ENCODE results near the gene ANKS1B.

ANKS1B gene

DNA sequence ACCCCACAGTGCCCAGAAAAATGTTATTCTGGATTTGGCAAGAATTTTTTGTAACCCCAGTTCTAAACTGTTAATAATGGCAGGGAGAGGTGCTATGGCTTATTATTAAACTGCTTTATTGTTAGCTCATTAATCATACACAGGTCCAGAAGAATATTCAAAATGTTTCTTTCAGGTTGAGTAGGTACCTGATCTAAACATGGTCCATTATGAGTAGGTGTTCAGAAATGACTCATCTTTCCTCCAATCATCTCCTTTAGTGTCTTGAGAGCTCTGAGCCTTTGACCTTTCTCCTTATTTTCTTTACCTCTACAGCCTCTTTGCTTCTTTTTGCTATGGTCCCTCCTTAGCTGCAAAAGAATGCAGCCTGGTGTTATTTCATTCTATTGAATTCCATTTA, 548.2 kb downstream of the ANKS1B start:
- DNase-seq = no peak

DNA sequence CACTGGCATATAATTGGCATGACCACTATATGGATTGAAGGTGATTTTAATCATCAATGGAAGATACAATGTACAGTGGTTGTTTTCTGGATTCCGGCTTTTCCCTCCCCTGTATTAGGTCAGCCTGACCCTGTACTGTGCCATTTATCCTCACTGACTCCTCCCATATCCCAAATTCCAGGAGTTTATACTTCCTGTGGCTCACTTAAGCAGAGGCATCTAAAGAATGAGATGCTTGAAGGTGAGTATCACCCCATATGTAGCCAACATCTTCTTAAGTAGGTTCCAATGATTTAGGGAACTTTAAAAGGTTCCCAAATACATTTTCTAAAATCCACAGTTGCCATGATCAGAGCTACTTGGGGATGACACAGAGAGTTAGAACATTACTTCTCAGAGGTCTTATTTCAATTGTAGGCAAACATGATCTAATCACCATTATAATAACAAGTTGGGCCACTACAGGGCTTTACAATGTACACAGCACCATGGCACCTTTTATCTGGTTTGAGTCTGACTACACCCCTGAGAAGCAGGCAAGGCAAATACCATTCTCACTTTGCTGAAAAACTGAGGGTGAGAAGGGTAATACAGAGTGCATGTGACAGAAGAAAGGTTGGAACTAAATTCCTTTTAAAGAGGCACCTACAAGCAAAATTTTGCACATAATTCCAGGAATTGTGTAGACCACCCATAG, 549.5 kb downstream of the ANKS1B start:
- no peak for DNase-seq

DNA sequence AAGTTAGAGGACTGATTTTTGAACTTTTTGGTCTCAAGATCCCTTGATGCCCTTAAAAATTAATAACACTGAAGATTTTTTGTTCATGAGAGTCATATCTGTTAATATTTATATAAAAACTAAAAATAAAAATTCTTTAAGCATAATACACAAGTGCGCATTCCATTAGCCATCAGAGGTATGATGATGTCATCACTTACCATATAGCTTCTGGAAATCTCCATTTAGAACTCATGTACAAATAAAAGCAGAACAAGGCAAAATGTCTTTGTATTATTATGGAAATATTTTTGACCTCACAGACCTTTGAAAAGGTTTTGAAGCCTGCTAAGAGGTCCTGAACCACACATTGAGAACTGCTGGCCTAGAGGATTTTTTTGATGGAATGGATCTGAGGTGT, 551.6 kb downstream of the ANKS1B start:
- DNase-seq = no peak

DNA sequence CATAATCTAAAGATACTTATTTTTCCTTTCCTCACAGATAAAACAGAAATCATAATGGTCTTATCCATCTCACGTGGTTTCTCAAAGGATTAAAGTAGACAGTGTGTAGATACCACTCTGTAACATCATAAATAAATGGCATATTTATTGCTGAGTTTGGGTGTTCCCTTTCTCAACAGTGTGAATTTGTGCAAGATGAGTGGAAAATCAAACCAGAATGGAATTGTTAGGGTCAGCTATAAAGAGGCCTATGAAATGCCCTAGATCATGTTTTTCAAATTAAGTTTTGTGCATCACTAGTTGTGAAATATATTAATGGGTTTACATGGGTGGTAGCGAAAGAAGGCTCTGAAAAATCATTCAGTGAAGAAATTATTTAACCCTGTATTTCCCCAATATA, 553.5 kb downstream of the ANKS1B start:
- no peak for DNase-seq

- no peak for DNase-seq
Observed at GRCh38 chr12:99427104-99427503, 557.6 kb downstream of the ANKS1B start.

GRCh38 chr12:99418379-99418778, 566.4 kb downstream of the ANKS1B start:
- DNase-seq = no peak

DNA sequence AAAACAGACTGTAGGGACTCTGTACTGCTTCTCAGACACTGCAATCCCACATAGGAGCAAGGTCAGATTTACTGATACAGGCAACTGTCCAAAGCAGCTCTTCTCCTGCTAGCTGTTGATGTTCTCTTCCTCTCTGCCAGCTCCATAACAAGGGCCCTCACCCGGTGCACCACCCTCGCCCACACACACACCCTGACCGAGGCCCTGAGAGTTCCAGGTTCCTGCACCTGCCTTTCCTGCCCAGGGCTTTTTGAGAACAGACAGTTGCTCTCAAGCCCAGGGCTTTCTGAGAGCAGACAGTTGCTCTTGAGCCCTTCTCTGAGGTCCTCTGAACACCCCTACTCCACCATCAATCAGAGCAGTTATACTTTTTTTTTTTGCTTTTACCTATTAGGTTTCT, 571.0 kb downstream of the ANKS1B start:
- DNase-seq = no peak

- no peak for DNase-seq
Observed at GRCh38 chr12:99393763-99394162, 591.0 kb downstream of the ANKS1B start.

DNA sequence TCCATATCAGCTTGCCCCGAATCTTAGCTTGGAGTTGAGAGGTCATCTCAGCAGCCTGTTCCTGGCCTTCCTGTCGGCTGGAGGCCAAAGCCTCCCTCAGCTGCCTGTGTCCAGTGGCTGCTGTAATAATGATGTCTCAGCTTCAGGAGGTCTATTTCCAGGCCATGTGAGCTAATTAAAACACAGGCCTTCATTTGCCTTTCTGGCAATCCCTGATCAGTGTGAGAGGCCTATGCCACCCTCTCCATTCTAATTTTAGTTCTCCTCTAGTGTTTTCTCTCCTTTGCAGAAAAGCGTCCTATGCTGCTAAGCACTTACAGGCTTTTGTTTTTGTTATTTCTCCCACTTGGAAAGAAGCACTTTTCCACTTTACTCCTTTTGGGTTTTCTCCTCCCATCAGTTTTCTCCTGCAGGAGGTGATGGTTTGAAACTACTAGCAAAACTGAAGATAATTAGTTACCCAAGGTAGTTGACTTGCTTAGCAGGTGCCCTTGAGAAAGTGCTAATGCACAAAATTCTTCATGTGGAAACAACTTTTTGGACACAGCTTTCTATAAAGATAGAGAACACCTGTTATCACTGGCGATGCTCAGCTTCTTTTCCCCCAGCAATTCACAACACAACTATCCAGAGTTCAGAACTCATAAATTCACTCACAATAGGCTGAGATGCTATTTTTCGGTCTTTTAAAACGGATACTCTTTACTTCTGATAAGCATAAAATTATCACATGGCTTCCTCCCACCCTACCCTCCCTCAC, 592.5 kb downstream of the ANKS1B start:
- no peak for DNase-seq

GRCh38 chr12:99390707-99391106, 594.0 kb downstream of the ANKS1B start:
- no peak for DNase-seq

DNA sequence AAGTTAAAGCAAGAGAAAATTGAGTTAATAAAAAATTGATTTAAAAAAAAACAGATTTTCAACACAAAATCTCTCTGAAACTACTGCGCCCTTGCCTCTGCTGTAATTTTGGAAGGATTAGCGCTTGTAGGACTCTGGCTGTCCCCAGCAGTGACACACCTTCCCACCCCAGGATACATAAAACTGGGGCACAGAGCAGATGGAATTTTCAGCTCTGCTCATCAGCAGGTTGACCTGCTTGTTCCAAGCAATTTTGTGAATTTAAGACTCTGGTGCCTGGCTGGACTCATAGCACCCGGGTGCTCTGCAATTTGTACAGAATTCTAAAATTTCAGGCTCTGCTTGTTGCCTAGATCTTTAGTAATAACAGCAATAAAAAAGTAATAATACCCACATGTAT, 595.0 kb downstream of the ANKS1B start:
- DNase-seq = no peak

GRCh38 chr12:99388671-99389195, 596.0 kb downstream of the ANKS1B start:
- DNase-seq = no peak

DNA sequence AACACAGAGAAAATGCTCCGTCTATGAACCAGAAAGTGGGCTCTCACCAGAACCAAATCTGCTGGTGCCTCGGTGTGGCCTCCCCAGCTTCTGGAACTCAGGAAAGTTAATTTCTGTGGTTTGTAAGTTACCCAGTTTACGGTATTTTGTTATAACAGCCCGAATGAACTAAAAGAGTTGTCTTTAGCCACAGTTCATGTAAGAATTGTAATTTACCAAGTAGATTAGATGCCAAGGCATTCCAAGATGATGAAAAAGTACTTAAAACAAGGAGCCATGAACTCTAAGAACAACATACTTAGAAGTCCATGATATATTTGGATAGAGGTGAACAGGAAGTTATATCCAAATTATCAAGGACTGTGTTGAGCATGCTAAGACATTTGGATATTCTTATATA, 597.1 kb downstream of the ANKS1B start:
- no peak for DNase-seq

DNA sequence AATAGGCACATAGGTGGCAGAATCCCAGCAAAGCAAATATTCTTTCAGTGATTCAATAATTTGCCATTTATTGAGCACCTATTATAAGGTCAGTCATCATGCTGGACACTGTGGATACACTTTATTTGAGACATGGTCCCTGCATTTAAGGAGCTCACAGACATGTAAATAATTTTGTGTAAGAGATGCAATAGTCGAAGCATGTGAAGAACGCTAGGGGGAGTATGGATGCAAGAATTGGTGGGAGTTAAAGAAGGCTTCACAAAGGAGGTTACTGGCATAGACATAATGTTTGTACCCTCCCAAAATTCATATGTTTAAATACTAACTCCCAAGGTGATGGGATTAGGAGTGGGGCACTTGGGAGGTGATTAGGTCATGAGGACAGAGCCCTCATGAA, 597.8 kb downstream of the ANKS1B start:
- DNase-seq = no peak

- no peak for DNase-seq
Observed at GRCh38 chr12:99383258-99383657, 601.5 kb downstream of the ANKS1B start.

DNA sequence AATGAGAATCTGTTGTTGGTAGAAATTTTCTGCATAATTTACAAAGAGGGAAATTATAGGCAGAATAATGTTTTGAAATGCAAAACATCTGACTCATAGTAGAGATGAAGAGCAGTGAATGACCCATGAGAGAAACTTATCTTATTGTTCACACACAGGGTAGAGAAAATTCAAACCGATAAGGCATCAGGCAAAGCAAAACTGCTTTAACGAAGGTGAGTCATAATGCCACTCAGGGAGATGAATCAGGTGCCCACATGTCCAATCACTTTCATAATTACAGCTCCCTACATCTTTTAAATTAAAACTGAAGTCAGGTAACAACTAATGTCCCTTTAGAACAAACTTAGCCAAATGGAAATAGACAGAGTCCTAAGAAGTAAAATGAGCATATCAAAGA, 602.7 kb downstream of the ANKS1B start:
- no peak for DNase-seq

DNA sequence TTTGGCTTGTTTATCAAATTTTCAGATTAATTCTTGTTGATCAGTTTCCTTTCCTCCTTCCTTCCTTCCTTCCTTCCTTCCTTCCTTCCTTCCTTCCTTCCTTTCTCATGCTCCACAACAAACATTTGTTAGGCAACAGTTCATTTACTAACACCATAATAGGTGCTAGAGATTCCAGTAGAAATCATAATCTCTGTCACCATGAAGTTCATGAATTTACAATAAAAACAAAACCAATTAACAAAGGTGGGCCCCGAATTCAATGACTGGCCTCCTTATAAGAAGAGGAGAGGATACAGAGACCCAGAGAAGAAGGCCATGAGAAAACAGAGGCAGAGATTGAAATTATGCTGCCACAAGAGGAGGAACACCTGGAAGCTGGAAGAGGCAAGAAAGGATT, 604.0 kb downstream of the ANKS1B start:
- DNase-seq = no peak

DNA sequence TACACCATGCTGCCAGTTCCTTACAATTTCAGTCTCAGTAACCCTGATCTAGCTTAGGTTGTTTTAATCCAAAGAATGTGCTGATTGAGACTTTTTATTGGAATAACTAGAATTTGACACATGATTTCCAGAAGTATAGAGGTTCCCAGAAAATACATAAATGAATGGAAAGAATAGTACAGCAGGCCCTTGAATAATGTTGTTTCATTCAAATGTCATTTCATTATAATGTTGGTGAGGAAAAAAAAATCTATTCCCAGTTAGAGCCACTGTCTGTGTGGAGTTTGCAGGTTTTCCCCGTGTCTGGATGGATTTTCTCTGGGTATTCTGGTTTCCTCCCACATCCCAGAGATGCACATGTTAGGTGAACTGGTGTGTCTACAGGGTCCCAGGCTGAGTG, 610.7 kb downstream of the ANKS1B start:
- DNase-seq = no peak

GRCh38 chr12:99372257-99372920, 612.3 kb downstream of the ANKS1B start:
- DNase-seq = no peak

- no peak for DNase-seq
Observed at GRCh38 chr12:99370421-99371138, 614.2 kb downstream of the ANKS1B start.

DNA sequence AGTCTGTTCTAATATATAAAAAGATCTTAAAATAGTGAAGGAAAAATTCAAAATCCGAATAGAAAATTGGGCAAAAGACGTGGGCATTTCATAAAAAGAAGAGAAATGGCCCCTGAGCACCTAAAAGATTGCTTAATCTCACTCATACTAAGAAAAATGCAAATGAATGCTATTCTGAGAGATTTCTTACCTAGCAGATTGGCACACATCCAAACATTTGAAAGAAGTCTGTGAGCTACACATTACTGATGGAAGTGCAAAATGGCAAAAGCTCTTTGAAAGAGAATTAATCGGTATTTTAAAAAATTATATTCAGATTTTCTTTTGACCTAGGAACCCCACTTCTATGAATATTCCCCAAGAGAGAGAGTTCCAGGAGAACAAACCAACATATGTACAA, 617.6 kb downstream of the ANKS1B start:
- no peak for DNase-seq

- no peak for DNase-seq
Observed at GRCh38 chr12:99352269-99352668, 632.5 kb downstream of the ANKS1B start.

GRCh38 chr12:99343960-99344359, 640.8 kb downstream of the ANKS1B start:
- DNase-seq = no peak

Measured in NCI-H2107 (cell line).